KOPT-K1 (cell line): ENCODE results near the gene PINLYP.

Experiments used
- H3K27ac ChIP-seq: fragments of 200-600 bp; sonication (generic); 2 replicates; pipeline ENCODE4 v1.5.1; 2016; ENCODE audit warnings: antibody characterized with exemption, mild to moderate bottlenecking, low read depth, low read length; ENCODE audit not compliant: poor library complexity, severe bottlenecking
- H3K36me3 ChIP-seq: fragments of 200-600 bp; sonication (generic); 2 replicates; pipeline ENCODE4 v1.5.1; 2017; ENCODE audit warnings: antibody characterized with exemption, mild to moderate bottlenecking, low read length, moderate library complexity; ENCODE audit not compliant: insufficient read depth
- H3K9me3 ChIP-seq: fragments of 200-600 bp; sonication (generic); 2 replicates; pipeline ENCODE4 v1.5.1; 2017; ENCODE audit warnings: antibody characterized with exemption, low read length, mild to moderate bottlenecking; ENCODE audit not compliant: insufficient read depth, poor library complexity, severe bottlenecking

Gene PINLYP

GRCh38 chr19:43575156-43575950 lies at the start of gene PINLYP, which contains the start of gene XRCC1:
Gene PINLYP (plus strand): TSS chr19:43575801. CDS start chr19:43577192, 1,391 bp downstream.
Gene XRCC1 (minus strand): TSS chr19:43575527. CDS start chr19:43575458, 69 bp downstream.
- H3K27ac ChIP-seq: peak within 1 kb of the TSS; percentile 75
- H3K9me3 ChIP-seq: no peaks in the 10 kb centered on the region
- 0 out of 2 replicates have a peak, but pooled peaks cover 13% of the 10 kb centered on the region for H3K36me3 ChIP-seq

GRCh38 chr19:43525836-43526771 lies 49.5 kb upstream of the PINLYP start:
- peak overlapping the region; percentile 50 for H3K27ac ChIP-seq
- no peaks in the 10 kb centered on the region for H3K9me3 ChIP-seq
- H3K36me3 ChIP-seq: no peaks in the 10 kb centered on the region

GRCh38 chr19:43526884-43527859 lies 48.4 kb upstream of the PINLYP start, which contains the start of gene ETHE1:
Gene ETHE1 (minus strand): TSS chr19:43527201. CDS start chr19:43527177, 24 bp downstream.
- peak within 1 kb of the TSS; percentile 50 for H3K27ac ChIP-seq
- H3K9me3 ChIP-seq: no peaks in the 10 kb centered on the region

GRCh38 chr19:43527860-43528622 lies 47.6 kb upstream of the PINLYP start:
- Histone ChIP-seq H3K9me3 (no peaks in the 10 kb centered on the region), H3K27ac (no peak overlapping the region), H3K36me3 (no peaks in the 10 kb centered on the region)

More at GRCh38 chr19:43526884-43527859, 48.4 kb upstream of the PINLYP start, which contains the start of gene ETHE1:
- H3K36me3 ChIP-seq: no peaks in the 10 kb centered on the region

GRCh38 chr19:43532571-43532961 lies 43.0 kb upstream of the PINLYP start:
- H3K36me3 ChIP-seq: peaks cover 5% of the 10 kb centered on the region
- H3K9me3 ChIP-seq: no peaks in the 10 kb centered on the region
- peak overlapping the region; percentile 74 for H3K27ac ChIP-seq

GRCh38 chr19:43532962-43533545 lies 42.5 kb upstream of the PINLYP start, which contains the start of gene ZNF575:
Gene ZNF575 (plus strand): TSS chr19:43533188. CDS start chr19:43534423, 1,235 bp downstream.
- Histone ChIP-seq H3K27ac (peak within 1 kb of the TSS; percentile 74), H3K36me3 (peaks cover 10% of the 10 kb centered on the region)

GRCh38 chr19:43533546-43534304 lies 41.9 kb upstream of the PINLYP start:
- peak overlapping the region; percentile 74 for H3K27ac ChIP-seq
- peaks cover 16% of the 10 kb centered on the region for H3K36me3 ChIP-seq
- H3K9me3 ChIP-seq: peaks cover 1% of the 10 kb centered on the region

More at GRCh38 chr19:43532962-43533545, 42.5 kb upstream of the PINLYP start, which contains the start of gene ZNF575:
- H3K9me3 ChIP-seq: no peaks in the 10 kb centered on the region

GRCh38 chr19:43534305-43534815 lies 41.2 kb upstream of the PINLYP start:
- peaks cover 8% of the 10 kb centered on the region for H3K9me3 ChIP-seq
- no peak overlapping the region for H3K27ac ChIP-seq
- peaks cover 23% of the 10 kb centered on the region for H3K36me3 ChIP-seq

- peaks cover 30% of the 10 kb centered on the region for H3K36me3 ChIP-seq
- H3K9me3 ChIP-seq: peaks cover 10% of the 10 kb centered on the region
- H3K27ac ChIP-seq: no peak overlapping the region
These were observed 40.5 kb upstream of the PINLYP start for GRCh38 chr19:43534816-43535761.

- H3K36me3 ChIP-seq: peaks cover 66% of the 10 kb centered on the region
- no peak overlapping the region for H3K27ac ChIP-seq
- H3K9me3 ChIP-seq: peaks cover 10% of the 10 kb centered on the region
These were observed 36.7 kb upstream of the PINLYP start for GRCh38 chr19:43538922-43539321.

GRCh38 chr19:43540381-43540780 lies 35.2 kb upstream of the PINLYP start:
- Histone ChIP-seq H3K27ac (no peak overlapping the region), H3K9me3 (peaks cover 10% of the 10 kb centered on the region), H3K36me3 (peaks cover 81% of the 10 kb centered on the region)
